Activated CD4-positive, alpha-beta T cell treated with anti-CD3 and anti-CD28 coated beads, Interleukin-10, Interleukin-2, amounts not matched to agents 100 ng/mL and 50 ng/mL, durations not matched to agents 16 hours and 8 hours (primary cell): ENCODE data around the gene FADS2.

ENCODE experiments used
- DNase-seq: peaks from one replicate; pipeline ENCODE4 v3.0.0-alpha.2; 2020

FADS2 gene

DNA sequence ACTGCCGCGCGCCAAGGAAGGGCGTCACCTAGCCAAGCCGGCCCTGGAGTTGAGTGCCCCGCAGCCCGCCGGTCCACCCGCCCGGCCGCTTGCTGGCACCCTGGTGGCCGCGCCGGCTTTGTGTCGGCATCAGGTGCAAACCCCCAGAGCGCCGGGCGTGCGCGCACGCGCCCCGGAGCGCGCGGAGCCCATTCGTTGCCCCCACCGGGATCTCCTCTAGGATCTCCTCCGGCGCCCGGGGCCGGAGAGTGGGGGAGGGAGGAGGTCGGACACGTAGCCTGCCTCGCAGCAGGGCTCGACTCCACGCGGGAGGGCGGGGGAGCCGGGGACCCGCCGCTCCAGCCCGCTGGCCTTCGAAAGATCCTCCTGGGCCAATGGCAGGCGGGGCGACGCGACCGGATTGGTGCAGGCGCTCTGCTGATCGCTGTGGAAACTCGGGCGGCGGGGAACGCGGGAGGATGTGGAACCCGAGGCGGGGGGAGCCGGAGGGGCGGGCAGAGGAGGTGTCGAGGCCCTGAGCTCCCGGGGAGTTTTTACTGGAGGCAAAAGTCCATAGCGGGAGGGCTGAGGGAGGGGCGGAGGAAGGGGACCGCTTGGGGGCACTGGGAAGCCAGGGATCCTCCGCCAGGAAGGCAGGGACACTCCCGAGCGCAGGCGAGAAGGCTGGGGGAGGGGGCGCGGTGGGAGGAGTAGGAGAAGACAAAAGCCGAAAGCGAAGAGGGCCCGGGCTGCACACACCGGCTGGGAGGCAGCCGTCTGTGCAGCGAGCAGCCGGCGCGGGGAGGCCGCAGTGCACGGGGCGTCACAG, at the start of gene FADS2:
TSS of gene FADS2 (plus strand) at position 730 of the 808 bp plus-strand sequence. CDS start 91 bp downstream, outside the sequence.
- DNase-seq = peak; percentile 98

GRCh38 chr11:61778357-61778886, 49.7 kb upstream of the FADS2 start:
- no peak for DNase-seq

DNA sequence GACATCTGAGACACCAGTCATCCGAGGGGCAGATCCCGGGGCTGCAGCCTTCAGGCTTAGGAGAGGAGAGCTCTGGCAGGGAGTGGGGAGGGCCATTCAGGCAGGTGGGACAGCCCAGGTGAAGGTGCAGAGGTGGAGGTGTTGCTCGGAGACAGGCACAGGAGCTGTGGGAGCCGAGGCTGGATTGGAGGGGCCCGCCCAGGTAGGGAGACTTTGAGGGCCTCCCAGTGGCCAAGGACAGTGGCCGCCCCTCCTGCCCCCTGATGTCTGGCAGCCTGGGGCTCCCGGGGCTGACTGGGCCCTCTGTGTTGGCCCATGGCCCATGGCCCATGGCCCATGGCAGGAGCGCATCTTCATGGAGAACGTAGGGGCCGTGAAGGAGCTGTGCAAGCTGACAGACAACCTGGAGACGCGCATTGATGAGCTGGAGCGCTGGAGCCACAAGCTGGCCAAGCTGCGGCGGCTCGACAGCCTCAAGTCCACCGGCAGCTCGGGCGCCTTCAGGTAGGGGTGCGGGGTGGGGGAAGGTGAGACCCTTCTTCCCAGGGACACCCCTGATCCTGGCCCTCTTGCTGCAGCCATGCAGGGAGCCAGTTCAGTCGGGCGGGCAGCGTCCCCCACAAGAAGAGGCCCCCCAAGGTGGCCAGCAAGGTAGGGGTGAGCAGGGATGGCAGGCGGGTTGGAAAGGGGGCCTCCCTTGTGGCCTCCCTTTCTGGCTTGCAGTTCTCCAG, 49.0 kb upstream of the FADS2 start:
- DNase-seq = no peak

GRCh38 chr11:61779666-61780525, 48.2 kb upstream of the FADS2 start:
- DNase-seq = no peak

DNA sequence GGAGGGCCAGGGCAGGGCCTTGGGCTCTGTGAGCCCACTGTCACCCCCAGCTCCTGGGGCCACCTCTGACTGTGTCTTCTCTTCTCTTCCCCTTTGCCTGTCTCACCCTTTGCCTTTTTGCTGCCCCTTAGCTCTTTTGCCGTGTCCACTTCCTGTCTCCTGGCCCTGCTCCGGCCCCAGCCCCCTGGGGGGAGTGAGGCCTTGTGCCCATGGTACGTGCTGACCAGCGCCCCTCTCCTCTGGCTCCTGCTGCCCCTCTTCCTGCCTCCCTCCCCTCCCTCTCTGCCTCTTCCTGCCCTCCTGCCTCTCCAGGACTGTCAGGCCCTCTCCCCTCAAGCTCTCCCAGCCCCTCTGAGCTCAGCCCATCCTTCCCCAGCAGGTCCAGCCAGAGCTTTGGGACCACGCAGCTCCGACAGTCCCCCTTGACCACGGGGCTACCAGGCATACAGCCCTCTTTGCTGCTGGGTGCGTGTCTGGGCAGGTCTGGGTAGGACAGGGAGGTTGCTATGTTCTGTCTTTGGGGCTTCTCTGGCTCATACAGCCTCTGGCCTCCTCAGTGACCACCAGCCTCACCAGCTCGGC, 47.4 kb upstream of the FADS2 start:
- DNase-seq = no peak

- no peak for DNase-seq
Measured at GRCh38 chr11:61781585-61781984, 46.5 kb upstream of the FADS2 start.

GRCh38 chr11:61782299-61782698, 45.8 kb upstream of the FADS2 start:
- no peak for DNase-seq

DNA sequence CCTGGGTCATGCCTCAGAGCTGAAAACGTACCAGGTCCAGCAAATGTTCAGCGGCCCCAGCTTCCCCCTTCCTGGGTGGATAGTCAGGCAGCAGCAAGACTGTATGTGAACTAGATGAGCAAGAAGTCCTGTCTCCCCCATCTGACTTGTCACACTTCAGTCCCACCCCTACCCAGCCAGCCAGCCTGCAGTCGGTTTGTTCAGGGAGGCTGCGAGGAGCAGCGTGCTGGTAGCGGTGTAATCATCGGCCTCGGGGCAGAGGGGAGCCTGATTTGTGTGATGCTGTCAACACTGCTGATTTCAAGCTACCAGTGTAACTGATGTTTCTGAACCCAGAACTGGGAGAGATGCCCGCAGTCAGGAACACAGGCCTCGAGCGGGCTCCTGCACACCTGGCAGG, 45.3 kb upstream of the FADS2 start:
- no peak for DNase-seq

DNA sequence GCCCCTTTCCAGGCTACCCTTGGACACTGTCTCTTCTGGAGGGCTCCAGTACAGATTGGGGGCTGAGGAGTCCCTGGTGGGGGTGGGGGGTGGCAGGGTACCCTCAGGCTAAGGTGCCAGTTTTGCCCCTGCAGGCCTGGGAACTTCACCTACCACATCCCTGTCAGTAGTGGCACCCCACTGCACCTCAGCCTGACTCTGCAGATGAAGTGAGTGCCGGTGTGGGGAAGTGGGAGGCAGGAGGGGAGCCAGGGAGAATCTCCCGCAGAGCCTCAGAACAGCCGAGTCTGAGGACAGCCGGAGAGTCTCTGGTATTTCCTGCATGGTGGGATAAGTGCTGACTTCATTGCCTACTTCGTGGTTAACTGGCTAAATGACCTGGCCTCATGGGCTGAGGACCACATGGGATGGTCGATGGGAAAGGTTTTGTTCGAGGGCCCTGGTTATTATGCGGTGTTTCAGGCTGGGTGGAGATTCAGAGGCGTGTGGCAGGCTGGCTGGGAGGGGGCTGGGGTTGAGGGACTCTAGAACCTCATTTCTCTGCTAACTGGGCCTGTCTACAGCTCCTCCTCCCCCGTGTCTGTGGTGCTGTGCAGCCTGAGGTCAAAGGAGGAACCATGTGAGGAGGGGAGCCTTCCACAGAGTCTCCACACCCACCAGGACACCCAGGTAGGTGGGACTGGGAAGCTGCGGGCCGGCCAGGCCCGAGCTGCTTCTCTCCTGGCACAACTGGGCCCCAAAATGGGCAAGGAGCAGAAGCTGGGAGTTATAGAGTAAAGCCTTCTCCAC, 44.2 kb upstream of the FADS2 start:
- DNase-seq = no peak

DNA sequence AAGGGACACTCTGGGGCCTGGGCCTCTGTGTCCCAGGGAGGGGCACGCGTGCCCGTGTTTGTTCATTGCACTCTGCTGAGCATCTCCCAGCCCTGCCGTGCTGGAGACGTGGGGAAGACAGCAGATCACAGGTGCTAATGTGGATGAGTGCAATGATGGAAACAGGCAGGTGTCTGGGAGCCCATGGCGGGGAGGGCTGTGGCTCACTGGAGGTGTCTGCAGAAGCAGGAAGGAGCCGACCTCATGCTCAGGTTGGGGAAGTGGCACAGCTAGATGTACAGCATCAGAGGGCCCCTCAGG, 43.6 kb upstream of the FADS2 start:
- DNase-seq = no peak

- DNase-seq = no peak
Measured at GRCh38 chr11:61785837-61786402, 42.2 kb upstream of the FADS2 start.

DNA sequence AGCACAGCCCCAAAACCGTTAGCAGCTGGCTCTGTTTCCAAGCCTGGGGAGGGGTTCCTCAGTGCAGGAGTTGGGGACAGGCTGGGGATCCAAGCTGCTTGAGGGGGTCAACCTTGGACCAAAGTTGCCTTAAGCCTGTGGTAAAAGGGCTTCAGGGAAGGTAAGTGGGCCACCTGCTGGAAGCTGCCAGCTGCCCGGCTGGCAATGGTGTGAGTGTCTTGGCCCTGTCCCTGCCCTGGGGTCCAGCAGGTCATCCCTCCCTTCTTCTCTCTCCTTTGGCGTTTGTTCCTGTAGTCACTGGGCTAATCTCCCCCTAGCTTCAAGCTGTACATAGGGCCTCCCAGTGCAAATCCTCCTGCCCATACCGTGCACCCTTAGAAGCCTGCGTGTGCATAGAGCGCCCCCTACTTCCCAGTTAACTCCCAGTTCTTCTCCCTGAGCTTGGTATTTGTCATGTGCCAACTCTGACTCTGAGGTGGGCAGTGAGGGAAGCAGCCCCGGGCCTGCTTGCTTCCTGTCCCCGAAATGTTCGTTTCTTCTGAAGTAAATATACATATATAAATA, 40.1 kb upstream of the FADS2 start:
- DNase-seq = peak; percentile 27

GRCh38 chr11:61791737-61792309, 36.3 kb upstream of the FADS2 start:
- peak; percentile 58 for DNase-seq

DNA sequence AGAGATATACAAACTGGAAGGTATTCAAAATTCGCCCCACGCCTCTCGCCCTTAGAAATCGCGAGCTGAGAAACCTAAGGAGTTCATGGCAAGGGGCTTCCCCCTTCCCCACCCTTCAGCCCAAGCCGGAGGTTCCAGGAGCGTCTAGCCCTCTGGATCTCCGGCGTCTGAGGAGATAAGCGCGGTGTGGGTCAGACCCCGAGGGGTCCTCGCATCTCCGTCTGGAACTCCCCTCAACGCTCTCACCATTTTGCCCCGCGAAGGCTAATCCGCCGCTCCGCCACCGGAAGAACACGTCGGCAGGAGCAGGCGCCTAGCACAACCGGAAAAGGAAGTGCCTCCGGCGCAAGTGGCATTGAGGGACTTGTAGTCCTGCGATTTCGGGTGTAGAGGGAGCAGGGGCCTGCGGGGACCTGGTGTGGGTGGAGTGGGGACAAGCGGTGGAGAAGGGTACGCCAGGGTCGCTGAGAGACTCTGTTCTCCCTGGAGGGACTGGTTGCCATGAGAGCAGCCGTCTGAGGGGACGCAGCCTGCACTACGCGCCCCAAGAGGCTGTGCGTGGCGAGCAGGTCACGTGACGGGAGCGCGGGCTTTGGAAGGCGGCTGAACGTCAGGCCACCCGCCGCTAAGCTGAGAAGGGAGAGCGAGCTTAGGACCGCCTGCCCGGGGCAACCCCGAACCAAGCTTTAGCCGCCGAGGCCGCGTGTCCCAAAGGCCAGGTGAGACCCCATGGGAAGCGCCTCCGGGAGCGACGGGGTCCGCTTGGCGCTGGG, 35.6 kb upstream of the FADS2 start, which contains the start of the genes FEN1 and TMEM258:
TSS of gene FEN1 (plus strand) at position 602 of the 773 bp plus-strand sequence. CDS start 2,451 bp downstream, outside the sequence.
TSS of gene TMEM258 (minus strand) at position 290 of the 773 bp plus-strand sequence. CDS start at position 249, 41 bp downstream.
- DNase-seq = peak; percentile 93

DNA sequence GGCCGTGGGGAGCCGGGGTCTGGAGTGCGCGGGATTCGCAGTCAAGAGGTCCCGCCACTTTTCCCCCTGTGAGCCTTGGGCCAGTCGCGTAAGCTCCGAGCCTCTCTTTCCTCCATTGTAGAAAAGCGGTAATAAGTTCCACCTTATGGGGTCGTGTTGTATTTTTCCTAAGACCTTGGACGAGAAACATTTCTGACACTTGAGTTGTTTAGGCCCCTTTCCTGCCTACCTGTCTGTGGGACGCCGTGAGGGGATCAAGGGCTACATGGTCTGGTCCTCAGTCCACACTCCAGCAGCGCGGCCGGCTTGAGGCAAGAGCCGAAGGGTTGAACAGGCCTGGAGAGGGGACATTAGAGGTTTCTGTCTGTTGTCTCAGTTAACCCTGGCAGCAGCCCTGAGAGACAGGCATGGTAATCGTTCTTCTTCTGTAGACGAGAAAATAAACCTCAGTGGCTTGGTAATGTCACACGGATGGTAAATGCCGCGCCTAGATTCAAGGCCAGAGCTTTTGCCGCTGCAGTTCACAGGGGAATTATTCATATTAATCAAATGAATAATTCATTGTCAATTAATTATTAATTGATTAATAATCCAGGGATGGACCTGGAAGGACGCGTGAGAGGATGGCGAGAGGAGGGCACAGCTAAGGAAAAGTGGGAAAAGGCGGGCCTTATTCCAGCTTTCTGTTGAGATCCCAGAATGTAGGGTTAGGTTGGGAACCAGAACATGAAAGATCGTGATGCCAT, 34.8 kb upstream of the FADS2 start:
- no peak for DNase-seq

DNA sequence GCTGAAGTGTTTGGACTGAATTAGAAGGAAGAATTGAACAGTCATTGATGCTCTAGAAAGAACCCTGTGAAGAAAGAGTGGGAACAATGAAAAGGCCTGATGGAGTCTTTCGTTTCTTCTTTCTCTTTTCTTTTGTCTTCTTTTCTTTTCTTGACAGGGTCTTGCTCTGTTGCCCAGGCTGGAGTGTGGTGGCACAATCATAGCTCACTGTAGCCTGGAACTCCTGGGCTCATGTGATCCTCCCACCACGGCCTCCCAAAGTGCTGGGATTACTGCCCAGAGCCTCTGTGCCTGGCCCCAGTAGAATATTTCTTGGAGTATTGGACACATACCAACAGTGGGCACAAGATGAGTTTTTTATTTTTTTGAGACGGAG, 34.3 kb upstream of the FADS2 start:
- DNase-seq = no peak

DNA sequence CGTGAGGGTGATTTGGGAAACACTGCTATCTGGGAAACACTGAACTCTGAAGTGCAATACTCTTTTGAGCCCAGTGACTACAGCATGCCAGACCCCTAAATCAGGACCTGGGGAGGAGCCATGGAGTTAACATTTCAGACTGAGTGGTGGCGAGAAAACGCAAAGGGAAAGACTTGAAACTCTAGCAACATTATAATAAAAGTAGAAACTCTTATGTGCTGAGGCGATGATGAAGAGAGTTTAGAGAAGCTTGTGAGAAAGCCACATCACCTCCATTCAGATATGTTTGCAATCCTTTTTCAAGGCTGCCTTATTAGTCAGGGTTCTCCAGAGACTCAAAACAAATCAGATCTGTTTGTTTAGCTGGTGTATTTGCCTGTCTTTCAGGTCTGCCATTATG, 33.5 kb upstream of the FADS2 start:
- no peak for DNase-seq

DNA sequence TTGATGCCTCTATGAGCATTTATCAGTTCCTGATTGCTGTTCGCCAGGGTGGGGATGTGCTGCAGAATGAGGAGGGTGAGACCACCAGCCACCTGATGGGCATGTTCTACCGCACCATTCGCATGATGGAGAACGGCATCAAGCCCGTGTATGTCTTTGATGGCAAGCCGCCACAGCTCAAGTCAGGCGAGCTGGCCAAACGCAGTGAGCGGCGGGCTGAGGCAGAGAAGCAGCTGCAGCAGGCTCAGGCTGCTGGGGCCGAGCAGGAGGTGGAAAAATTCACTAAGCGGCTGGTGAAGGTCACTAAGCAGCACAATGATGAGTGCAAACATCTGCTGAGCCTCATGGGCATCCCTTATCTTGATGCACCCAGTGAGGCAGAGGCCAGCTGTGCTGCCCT, 32.6 kb upstream of the FADS2 start:
- DNase-seq = no peak

GRCh38 chr11:61795876-61796526, 32.1 kb upstream of the FADS2 start:
- DNase-seq = no peak
